DMS79 (cell line): ENCODE measurements around the gene NAT14.
"Not testable (repeated sequence)": the region's sequence is repeated elsewhere in the genome, so short reads cannot be mapped to it uniquely, and the experiment has no call there.

Experiments used
- DNase-seq: peaks from one replicate; lab custom pipeline; 2025; lab: John Stamatoyannopoulos, UW

NAT14 gene

DNA sequence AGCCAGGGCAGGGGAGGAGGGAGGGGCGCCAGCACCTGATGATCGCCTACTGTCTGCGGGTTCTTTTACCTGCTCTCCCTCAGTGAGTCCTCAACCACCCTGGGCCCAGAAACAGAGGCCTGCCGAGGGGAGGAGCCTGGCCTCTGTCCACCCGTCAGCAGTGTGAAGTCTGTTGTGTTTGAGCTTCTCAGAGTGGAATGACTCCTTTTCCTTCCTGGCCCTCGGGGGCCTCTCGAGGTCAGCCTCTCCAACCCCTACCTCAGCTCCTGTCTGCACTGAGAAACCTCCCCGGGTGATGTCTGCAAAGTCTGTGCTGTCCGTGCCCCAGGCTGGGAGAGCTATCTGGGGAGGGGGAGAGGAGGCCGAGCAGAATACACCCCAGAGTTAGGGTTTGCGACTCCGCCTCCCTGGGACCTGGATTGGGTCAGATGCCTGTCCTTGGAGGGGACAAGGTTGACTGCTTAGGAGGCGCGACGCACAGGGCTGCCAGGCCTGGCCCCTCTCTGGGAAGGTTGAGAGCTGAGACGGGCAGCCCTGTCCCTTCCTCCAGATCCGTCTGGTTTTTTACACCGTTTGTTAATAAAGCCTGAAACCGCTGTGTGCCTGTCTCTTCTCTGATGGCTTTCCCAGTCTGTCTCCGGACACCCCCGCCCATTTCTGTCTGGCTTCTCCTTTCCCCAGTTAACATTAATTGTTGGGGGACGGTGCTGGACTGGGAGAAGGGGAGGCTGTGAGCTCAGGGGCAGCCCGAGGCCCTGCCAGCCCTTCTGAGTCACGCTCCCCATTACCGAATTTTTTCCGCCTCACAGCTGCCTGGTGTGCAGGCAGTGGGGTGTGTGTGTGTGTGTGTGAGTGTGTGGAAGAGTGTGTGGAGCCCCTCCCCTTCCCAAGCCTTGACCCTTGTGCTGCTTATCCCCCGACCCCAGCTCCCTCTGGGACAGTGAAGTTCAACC lies 2.3 kb downstream of the NAT14 start:
- DNase-seq: no peak

DNA sequence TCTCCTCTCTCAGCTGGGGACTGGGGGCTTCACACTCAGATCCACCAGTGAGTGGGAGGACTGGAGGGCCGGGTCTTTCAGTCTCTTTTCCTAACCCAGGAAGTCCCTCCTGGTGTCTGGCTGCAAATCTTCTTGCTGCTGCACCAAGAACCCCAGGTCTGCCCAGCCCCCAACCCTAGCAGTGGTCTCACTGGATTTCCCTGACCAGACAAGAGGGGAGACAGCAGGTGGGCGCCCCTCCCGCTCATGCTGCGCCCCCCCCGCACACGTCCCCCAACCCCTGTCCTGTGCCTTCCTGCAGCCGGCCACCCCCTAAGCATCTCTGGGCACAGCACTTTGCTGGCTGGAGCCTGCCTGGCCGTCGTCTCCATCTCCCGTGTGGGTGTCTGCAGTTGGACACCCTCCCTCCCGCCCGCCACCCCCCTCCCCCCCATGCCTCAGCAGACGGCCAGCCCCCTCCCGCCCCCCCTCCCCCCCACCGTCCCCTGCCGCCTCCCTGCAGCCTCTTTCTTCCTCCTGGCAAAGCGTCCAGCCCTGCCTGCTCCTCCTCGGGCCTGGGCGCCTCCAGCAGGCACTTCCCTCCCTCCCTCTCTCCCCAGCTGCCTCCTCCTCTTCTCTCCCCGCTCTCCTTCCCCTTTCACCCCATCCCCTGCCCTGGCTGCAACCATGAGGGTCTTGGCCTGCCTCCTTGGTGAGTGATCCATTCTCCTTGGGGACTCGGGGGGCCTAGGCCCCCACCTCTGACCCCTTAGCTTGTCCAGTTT lies 3.1 kb downstream of the NAT14 start, which contains the start of gene SSC5D:
Gene SSC5D, plus strand, starts transcription at position 513 of the 764 bp plus-strand sequence. Its CDS starts 154 bp downstream, at position 667.
- DNase-seq: no peak

DNA sequence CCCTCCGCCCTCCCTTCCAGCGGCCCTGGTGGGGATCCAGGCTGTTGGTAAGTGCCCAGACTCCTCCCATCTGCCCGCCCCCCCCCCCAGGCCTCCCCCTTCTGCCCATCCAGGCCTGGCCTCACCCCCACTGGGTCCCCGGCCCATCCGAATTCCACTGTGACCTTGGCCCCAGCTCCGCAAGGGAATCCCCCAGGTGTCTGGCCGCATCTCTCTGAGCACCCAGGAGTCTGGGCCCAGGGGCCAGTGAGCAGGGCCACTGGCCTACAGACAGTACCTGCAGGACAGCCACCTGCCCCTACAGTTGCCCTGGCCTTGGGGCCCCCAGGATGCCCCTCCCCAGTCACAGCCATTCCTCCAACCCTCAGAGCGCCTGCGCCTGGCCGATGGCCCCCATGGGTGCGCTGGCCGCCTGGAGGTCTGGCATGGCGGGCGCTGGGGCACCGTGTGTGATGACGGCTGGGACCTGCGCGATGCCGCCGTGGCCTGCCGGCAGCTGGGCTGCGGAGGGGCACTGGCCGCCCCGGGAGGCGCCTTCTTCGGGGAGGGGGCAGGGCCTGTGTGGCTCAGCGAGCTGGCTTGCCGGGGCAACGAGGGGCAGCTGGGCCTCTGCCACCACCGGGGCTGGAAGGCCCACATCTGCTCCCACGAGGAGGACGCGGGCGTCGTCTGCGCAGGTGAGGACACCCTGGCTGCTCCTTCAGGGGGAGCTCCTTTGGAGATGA lies 4.2 kb downstream of the NAT14 start:
- no peak for DNase-seq

- no peak for DNase-seq
These were observed 4.9 kb downstream of the NAT14 start for GRCh38 chr19:55489711-55490477.

DNA sequence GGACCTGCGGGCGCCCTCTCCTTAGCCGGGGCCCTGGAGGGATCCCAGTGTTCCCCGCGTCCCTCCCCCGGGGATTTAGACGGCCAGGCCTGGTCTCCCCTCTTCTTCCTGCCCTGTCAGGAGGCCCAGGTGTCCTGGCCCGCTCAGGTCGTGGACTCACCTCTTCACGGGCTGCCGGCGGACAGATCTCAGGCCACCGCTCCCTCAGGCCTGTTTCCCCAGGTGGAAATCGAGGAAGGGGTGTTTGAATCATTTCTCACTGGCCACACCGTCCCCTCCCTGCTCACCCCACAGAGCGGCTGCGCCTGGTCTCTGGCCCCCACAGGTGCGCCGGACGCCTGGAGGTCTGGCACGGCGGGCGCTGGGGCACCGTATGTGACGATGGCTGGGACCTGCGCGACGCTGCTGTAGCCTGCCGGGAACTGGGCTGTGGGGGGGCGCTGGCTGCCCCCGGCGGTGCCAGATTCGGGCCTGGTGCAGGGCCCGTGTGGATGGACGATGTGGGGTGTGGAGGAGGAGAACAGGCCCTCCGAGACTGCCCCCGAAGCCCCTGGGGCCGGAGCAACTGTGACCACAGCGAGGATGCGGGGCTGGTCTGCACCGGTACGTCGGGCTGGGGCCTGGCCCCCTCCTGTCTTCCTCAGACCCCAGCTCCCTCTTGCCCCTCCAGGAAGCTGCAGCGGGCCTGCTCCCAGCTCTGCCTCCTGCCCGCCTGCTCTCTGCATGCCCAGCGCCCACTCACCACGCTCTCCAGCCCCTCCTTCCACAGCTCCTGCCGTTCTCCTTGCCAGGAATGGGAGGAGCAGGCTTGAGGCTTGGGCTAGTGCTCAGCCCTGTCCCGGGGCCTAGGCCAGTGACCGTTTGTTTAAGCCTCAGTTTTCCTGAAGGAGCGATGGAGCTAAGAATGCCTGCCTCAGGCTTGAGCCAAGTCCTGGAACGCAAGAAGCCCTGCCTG lies 5.8 kb downstream of the NAT14 start:
- DNase-seq: no peak

DNA sequence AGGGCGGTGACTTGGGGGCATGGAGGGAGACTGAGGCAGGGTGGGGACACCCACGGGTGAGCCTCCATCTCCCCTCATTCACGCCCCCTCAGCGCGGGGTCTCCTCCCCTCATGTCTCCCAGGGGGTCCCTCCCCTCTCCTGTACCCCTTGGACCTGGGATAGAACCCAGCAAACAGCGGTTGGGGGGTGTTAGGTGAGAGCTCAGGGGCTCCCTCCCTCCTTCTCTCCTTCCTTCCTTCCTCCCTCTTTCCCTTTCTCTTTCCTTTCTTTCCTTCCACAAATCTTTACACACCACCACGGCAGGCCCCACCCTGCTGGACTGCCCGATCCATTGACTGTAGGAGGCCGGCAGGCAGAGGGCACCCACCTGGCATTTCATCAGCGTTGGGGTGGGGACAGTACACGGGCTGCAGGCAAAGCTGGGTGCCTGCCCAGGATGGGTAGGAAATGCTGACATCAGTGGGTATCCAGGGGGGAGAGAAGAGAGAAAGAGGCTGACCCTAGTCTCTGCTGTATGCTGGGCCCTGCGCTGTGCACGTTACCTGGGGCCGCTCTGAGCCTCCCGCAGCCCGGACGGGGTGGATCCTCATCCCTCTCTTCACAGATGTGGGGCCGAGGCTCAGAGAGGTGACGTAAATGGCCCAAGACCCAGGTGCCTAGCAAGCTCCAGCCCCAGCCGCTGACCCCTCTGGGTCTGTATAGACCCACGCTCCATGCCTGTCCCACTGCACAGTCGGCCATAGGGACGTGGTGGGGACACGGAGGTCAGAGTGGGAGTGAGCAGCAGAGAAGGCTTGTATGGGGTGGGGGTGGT lies 6.8 kb downstream of the NAT14 start:
- no peak for DNase-seq

DNA sequence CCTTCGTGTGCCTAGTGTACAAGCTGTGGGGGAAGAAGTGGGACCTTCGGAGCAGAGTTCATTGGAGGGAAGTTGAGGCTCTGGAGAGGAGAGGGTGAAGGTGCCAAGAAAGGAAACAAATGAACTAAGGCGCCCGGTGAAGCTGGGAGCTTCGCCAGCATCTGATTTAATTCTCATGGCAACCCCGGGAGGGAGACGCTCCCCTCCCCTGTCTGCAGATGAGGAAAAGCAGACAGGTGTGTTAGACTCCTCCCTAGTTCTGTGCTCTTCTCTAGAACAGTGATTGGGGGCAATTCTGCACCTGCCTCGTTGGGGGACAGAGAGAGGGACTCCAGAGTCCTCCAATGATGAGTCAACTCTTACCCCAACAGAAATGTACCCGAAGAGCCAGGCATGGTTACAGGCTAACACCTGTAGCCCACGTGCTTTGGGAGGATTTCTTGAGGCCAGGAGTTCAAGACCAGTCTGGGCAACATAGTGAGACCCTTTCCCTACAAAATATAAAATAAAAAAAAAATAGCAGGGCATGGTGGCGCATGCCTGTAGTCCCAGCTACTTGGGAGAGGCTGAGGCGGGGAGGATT lies 7.5 kb downstream of the NAT14 start:
- no peak for DNase-seq

DNA sequence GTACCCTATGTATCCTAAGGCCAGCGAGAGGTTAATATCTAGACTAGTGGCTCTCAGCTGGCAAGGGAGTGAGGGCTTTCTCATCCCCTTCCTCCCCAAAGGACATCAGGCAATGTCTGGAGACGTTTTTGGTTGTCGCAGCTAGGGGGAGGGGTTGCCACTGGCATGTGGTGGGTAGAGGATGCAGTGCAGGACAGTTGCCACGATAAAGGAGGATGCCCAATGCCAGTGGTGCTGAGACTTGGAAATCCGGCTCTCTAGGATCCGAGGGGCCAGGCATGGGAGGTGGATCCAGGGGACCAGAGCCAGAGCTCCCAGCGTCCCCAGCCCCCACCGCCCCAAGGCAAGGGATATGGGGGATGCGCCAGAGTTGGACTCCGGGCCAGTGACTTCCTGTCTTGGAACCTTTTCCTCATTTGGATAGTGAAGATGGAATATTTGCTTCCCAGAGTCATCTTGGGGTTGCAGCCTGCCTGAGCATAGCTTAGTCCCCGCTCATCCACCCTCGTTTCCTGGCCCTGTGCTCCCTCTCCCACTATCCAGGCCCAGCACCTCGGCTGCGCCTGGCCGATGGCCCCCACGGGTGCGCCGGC lies 8.2 kb downstream of the NAT14 start:
- DNase-seq: no peak

- DNase-seq: no peak
These were observed 8.7 kb downstream of the NAT14 start for GRCh38 chr19:55493645-55494171.

DNA sequence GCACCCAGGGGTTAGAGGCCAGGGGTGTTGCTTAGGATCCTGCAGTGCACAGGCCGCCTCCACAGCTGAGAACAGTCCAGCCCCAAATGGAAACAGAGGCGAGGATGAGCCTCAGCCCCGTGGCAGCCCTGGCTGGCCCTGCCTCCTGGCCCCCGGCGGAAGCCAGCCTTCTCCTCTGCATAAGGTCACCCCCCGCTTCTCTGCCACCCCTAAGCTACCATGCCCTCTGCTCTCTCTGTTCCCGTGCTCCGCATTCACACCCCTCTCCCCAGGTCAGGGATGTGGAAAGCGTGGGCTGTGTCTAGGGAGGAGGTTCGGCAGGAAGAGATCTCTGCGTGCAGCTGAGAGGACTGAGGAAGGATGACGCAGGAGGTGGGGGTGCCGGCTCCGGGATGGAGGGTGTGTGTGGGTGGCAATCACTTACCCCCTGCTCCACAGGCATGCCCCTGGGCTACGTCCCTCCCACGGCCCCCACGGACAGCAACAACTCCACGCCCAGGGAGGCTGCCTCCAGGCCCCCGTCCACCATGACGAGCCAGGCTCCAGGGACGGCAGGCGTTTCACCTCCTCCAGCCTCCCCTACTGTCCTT lies 9.3 kb downstream of the NAT14 start:
- no peak for DNase-seq

DNA sequence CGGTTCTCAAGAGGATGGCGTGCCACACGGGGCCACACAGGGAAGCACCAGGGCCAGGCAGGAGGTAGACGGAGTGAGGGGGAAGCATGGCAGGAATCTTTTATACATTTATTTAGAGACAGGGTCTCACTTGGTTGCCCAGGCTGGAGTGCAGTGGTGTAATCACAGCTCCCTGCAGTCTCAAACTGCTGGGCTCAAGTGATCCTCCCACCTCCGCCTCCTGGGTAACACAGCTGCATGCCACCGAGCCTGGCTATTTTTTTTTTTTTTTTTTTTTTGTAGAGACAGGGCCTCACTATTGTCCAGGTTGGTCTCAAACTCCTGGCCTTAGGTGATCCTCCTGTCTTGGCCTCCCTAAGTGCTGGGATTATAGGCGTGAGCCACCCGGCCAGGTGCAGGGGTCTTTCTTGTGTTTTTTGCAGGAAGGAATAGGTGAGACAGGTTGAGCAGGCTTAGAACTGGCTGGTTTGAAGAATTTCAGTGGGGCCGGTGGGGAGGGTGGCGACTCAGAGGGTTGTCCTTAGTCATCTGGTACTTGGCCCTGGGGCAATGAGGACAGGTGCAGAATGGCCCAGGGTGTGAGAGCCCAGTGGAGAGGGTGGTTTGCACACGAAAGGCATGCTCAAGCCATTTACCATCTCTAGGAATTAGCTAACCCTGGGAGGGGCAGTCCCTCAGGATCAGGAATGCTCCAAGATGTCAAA lies 10.8 kb downstream of the NAT14 start:
- no peak for DNase-seq

GRCh38 chr19:55496820-55497219 lies 11.8 kb downstream of the NAT14 start:
- not testable (repeated sequence) for DNase-seq

GRCh38 chr19:55497763-55498162 lies 12.8 kb downstream of the NAT14 start:
- no peak for DNase-seq

DNA sequence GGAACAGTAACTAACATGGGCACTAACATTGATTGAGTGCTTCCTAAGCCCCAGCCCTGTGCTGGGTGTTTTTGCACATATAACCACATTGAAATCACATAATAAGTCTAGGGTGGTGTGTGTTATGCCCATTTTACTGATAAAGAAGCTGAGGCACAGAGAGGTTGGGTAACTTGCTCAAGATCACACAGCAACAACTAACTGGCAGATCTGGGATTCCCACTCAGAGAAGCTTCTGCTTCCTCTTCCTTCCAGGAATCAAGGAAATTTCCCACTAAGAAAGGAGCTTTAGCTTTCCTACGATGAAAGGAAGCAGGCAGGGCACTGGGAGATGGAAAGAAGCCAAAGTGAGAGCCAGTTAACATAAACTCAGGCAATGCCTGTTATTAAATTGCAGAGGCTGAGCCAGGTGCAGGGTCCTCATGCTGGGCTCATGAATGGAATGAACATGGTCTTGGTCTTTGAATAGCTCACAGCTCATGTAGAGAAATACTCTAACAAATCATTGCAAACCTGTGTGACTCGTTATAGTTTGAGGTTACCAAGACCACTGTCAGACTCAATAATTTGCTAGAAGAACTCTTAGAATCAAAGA lies 13.4 kb downstream of the NAT14 start:
- DNase-seq: no peak

- no peak for DNase-seq
These were observed 15.5 kb downstream of the NAT14 start for GRCh38 chr19:55500368-55500952.

- no peak for DNase-seq
These were observed 17.4 kb downstream of the NAT14 start for GRCh38 chr19:55502197-55502952.
